Medulla oblongata (tissue), 1 donor: Measurements from ENCODE around the gene AGAP1.

Source experiments
- DNase-seq: peaks from one replicate; pipeline ENCODE4 v3.0.0-alpha.2; 2015; ENCODE audit errors: extremely low spot score

The AGAP1 gene

DNA sequence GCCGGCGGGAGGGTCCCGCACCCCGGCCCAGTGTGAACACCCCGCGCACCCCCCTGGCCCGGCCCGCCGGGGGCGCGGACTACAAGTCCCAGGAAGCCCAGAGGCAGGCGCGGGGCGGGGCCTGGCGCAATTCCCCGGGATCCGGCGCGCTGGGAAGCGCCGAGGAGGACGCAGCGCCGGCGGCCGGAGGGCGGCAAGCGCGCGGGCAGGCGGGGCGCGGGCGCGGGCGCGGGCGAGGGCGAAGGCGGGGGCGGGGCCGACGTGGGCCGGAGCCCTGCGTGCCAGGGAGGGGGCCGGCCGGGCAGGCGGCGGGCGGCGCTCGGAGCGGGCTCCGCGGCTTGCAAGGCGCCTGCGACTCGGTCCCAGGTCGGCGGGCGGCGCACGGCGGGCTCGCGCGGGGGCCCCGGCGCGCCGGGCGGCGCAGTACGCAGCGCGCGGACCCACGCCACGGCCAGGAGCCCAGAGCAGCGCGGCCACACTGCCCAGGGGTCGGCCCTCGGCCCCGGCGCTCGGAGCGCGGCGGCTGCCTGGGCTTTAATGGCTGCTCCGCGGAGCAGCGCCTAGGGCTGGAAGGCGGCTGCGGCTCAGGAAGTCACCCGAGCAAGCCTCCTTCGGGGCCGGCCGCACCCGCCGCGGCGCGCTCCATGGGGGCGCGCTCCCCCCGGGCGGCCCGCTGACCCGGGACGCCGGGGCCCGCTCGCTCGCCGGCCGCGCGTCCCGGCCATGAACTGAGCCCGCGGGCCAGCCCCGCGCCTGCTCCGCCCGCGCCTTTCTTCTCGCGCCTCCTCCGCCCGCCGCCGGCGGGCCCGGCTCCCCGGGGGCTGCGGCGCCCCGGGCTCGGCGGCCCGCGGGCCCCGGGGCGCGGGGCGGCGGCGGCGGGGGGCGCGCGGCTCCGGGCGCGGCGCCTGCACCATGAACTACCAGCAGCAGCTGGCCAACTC lies at the start of gene AGAP1:
Gene AGAP1 (plus strand): TSS at position 269 of the 941 bp plus-strand sequence.
- peak; percentile 91 for DNase-seq

DNA sequence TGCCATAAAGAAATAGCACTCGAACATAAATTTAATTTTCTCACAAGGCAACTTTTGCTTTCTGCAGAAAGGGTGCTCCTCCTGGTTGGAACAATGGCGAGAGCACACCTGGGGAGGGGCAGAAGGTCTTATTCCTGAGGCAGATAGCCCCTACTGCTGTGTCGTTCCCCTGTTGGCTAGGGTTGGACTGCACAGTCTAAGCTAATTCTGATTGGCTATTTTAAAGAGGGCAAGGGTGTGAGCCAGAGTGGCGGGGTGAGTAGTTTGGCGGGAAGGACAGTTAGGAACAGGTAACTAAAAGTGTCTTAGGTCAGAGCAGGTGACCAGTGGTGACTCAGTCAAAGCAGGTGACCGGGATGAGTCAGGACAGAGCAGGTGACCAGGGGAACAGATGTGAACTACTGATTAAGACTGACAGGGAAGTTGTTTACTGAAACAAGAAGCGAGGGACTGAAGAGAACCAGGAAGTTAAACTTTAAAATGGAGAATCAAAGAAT lies 49.7 kb upstream of the AGAP1 start:
- DNase-seq = no peak

DNA sequence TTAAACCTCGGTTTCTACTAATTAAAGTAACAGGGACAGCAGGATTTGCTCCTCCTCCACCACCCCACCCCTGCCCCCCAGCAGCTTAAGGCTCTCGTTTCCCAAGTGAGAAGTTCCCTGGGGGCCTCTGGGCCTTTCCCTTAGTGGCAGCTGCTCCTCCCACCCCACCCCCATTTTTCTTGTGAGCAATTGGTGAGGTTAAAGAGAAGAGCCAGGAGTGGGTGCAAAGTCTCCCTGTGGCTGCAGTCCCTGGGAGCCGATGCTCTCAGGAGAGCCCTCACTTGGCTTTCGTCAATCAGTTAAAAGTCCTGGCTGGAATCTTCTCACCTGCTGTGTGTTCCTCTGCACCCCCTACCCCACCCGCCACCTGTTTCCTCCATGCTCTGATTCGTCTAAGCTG lies 48.7 kb upstream of the AGAP1 start:
- no peak for DNase-seq

DNA sequence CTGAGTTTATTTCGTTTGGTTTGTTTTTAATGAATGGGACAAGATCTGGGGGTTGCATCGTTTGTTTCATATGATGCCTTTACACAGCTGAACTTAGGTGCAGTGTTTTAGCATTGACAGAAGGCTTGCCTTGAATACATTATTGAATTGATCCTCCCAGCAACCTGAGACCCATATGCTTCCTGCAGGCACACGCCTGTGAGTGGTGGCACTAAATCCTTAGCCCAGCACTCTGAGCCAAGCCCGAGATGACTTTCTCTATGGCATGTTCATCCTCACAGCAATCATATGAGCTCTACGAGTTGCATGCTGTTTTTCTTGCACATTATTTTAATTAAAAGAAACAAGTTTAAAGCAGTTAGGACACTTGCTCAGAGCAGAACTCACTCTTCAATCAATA lies 47.8 kb upstream of the AGAP1 start:
- no peak for DNase-seq

DNA sequence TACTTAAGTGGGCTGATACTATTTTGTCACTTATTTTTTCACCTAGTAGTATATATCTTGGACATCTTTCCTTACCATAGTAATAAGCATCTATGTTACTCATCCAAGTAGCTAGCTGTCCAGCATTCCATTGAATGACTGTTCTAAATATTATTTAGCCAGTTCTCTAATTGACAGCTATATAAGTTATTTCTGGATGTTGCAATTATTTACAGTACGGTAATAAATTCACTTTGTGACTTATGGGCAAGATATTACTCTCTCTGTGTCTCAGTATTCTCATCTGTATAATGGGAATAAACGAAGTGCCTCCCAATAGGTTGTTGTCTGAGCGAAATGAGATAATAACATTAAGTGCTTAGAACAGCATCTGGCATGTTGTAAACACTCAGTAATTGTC lies 46.6 kb upstream of the AGAP1 start:
- DNase-seq = no peak

DNA sequence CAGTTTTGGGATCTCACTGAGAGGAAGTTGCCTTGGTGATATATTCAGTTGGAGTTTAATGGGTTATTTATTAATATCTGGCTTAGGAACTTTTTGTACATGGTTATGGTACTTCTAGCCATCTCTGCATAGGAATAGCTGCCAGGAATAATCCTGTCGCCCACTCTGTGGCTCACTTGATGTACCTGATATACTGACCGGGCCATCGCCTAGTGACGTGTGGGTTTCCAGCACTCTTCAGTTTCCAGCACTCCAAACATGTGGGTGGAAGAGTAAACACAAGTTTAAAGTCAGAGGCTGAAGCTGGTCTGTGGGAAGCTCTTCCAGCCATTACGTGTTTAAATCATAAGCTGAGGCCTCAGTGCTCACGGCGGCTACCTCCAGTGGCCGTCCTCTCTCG lies 44.3 kb upstream of the AGAP1 start:
- no peak for DNase-seq

DNA sequence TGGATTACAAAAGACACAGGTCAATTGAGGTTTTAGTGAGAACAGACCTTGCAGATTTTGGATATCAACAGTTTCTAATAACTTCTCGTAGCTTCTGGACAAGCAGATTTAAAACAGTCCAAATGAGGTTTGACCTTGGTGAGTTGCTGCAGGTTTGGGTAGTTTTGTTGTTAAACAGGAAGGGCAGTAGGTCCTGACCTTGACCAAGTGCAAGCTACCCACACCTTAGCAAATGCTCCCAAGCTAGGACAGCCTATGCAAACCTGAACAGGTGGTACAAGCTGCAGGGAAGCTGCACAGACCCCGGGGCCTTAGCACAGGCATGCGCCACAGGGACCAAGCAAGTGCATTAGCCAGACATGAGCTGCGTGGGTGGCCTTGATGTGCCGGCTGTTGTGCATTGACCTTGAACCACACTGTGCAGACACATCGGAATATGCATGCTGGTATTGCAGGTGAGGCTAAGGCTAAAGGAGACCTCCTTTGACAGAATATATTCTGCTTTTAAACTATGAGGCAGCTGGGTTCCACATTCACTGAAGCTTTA lies 40.2 kb upstream of the AGAP1 start:
- no peak for DNase-seq

DNA sequence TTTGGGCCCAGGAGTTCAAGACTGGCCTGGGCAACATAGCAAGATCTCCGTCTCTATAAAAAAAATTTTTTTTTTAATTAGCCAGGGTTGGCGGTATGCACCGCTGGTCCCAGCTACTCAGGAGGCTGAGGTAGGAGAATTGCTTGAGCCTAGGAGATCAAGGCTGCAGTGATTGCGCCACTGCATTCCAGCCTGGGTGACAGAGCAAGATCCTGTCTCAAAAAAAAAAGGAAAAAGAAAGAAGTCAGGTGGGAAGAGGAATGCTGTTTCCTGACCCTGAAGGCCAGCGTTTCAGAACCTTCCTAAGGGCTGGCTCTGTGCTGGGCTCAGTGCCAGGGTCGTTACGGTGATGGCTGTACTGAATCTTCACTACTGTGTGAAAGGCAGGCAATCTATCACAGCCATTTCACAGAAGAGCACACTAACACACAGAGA lies 35.0 kb upstream of the AGAP1 start:
- no peak for DNase-seq

DNA sequence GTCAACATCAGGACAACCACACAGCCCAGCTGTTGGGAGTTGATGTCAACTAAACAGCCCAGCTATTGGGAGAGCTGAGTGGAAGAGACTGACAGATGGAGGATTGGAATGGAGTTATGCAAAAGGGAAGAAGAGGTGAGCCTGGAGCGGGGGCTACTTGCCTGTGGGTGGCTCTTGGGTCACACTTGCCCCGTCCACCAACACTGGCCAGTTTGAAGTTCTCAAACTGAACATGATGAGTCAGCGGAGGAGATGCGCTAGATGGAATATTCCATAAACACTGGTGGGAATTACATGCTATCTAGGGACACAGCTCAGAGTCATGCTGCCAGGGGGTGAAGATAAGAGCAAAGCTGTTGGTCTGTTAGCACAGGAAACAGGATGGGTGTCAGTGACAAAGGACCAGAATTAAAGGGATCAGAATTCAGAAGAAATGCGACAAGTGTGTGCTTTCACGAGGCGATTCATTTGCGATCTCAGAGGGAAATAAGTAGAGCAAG lies 33.2 kb upstream of the AGAP1 start:
- DNase-seq = no peak

DNA sequence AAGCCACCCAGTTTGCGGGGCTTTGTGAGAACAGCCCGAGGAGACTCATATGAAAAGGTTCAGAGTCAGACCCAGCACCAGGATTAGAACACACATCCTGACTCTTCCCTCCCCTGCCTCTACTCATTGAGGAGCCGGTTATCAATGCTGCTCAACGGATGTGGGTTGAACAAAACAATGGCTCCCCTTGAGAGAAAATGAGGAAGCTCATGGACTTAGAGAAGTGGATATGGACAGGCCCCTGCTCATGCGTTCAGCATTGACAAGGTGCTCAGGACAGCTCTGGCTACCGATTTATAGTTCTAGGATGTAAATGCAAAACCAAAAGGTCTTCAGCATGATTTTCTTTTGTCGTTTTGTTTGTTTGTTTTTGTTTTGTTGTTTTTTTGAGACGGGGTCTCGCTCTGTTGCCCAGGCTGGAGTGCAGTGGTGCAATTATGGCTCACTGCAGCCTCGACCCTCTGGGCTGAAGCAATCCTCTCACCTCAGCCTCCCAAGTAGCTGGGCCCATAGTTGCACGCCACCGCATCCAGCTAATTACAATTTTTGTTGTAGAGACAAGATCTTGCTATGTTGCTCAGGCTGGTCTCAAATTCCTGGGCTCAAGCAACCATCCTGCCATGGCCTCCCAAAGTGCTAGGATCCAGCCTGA lies 32.0 kb upstream of the AGAP1 start:
- DNase-seq = no peak

DNA sequence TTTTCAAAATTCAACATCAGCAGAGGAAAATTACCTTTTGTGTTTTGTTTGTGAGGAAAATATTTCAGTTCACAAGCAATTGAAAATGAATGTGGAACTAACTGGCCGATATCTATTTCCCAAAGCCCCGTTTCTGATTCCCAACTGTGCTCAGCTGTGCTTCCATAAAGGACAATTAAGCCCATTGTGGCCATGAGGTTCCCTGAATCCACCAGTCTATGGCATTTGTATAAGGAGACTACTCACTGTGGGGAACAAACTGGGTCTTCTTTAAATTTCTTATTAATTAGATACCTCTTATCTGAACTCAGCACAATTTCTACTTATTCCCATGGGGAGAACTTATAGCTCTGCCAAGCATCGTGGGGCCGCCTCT lies 31.4 kb upstream of the AGAP1 start:
- DNase-seq = peak; percentile 72

DNA sequence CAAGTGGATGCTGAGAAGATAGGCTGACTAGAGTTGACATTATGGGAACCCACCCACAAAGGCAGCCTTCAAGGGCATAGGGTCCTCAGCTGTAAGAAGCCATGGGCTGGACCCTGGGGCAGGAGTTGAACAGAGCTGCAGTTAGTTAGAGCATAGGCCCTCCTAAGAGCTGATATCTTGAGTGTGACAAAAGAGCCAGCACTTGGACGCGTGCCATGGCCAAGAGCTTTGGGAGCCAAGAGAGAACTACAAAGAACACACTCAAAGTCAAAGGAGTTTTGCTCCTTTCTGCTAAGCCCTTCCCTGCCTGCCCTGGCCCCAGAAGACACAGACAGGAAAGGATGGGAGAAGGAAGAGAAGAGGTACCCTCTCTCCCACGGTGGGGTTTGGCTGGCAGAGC lies 29.9 kb upstream of the AGAP1 start:
- peak; percentile 34 for DNase-seq

DNA sequence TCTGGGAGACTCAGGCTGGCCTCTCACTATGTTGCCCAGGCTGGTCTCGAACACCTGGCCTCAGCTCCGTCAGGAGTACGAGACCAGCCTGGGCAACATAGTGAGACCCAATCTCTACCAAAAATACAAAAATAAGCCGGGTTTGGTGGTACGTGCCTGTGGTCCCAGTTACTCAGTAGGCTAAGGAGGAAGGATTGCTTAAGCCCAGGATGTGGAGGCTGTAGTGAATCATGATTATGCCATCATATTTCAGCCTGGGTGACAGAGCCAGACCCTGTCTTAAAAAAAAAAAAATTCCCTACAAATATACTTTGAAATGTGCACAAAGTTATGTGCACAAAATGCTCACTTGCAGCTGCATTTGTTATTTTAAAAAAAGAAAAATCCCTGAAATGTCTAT lies 26.3 kb upstream of the AGAP1 start:
- no peak for DNase-seq

DNA sequence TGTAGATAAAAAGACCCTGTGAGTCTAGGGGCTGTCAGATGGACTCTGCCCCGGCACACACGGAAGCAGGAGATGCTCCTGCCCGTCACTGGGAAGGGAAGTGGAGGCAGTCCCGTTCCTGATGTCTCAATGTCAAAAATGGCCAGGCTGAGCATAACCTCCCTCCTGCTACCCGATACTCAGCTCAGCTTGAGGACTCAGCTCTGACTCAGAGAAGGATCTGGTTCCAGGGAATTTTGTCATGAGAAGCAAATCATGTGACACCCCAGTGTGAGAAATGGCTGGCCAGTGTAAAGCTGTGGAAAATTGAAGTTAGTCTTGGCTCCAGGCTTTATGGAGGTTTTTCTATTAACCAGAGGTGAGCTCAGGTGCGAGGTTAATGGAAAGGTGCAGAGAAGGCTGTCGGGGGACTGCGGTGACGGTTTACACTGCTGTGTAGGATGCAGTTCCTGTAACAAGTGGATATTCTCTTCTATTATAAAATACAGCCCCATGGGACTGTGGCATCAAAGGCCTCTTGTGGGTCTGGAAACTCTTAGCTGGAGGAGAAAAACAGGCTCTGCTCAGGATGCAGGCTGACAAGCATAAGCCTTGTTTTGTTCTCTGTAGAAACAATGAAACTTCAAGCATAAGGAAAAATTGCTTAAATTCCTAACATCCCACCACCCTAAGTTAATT lies 24.7 kb upstream of the AGAP1 start:
- DNase-seq = peak; percentile 74

DNA sequence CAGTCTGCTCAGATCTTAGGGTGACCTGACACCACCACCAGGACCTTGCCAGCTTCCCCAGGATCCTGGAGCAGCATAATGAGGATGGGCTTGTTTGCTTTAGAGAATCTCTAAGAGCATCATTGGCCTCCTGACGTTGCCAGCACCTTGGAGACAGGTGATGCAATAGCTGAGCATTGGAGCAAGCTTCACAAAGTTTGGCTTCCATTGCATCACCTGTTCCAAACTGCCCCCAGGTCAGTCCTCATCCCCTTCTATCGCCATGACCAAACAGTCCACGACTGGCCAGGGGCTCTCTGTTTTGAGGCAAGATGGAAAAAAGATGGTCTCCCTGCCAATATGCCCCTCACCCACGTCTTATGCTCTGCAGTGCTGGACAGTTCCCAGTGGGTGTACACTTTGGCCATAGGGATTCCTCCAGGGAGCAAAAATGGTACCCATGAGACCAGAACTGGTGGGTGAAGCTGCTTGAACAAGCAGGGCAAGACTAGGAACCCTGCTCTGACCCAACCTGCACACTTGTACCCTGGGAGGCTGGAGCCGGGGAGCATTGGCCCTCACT lies 22.6 kb upstream of the AGAP1 start:
- no peak for DNase-seq

DNA sequence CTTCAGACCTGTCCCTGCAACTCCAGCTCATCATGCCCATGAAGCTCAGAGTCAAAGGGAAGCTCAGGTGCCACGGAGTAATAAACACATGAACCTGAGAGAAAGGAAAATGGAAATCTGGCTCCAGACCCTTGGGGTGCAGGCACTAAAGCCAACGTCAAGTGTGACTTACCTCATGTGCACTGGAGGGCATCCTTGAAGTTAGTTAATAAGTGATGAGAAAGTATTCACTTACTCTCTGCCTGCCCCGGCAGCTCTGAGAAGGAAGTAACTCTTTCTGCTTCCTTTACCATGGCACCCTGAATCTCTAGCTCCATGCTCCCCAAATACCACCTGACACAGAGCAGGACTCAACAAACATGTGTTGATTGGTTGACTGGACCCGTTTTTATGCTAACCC lies 21.4 kb upstream of the AGAP1 start:
- DNase-seq = no peak

DNA sequence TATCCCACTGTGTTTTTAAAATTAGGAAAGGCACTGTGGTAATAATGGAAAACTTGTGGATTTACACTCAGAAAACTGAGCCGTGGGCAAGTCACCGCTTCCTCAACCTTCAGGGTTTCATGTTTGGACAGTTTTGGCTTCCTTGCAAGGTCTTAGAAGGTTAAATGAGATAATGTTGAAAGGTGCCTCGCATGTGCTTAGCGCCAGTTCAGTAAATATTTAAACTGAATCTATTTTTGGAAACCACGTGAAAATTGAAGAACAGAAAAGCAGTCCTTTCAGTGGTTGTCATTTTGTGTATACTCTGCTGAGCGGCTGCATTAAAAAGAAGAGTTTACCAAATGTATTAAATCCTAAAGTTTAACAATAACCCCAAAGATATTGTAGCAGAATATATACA lies 15.2 kb upstream of the AGAP1 start:
- DNase-seq = no peak

DNA sequence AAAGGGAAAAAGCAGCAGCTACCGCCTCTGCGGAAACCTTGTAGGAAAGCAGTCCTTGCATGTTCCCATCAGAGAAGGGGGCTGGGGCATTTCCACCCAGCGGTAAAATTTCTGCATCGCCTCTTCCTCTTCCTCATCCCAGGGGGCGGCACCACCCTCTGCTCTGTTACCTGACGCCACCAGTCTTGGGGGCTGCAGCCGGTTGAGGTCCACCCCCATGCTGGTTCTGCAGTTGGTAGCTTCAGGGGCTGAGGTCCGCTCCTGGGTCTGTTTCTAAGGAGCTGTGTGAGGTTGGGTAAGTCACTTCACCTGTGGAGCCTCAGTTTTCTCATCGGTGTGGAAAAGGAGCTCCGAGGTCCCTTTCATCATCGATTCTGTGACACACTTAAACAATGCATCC lies 14.2 kb upstream of the AGAP1 start:
- DNase-seq = no peak

DNA sequence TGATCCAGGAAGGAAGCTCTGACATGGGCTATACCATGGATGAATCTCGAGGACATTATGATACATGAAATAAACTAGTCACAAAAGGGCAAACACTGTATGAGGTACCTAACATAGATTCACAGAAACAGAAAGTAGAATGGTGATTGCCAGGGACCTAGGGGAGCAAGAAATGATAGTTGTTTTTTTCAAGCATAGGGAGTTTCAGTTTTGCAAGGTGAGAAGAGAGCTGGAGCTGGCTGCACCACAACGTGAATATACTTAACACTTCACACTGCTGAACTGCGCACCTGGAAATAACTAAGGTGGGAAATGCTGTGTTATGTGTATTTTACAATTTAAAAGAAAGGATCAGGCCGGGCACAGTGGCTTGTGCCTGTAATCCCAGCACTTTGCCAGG lies 13.2 kb upstream of the AGAP1 start:
- DNase-seq = no peak

DNA sequence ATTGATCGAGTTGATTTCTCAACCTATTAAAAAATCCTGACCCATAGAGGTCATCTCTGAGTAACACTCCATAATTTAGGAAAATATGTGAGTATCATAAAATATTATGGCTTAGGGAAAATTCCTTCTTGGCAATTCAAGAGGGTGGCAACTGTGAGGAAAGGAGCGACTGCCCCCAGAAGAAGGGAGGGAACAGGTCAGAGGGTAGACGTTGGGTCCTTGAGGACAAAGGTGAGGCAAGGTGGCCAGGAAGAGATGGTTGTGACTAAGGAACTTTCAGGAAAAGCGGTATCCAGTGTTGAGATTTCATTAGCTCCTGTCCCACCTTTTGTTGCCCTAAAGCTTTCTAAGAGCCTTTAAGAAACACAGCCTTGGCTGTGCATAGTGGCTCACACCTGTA lies 10.5 kb upstream of the AGAP1 start:
- DNase-seq = no peak

DNA sequence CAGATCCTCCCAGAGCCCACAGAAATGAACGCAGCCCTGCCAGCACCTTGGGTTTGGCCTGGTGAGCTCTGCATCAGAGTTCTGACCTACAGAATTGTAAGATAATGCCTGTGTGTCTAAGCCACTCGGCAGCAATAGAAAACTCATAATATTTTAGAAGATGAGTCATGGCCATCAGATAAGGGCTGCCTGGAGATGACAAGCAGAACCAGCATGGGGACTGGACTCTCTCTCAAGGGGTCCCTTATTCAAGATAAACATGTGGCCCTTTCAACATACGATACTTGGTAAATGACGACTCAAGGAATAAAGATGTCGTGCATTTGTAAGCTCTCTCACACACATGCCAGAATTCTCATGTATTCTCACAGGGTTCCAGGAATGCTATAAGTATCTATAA lies 8.5 kb upstream of the AGAP1 start:
- DNase-seq = no peak

DNA sequence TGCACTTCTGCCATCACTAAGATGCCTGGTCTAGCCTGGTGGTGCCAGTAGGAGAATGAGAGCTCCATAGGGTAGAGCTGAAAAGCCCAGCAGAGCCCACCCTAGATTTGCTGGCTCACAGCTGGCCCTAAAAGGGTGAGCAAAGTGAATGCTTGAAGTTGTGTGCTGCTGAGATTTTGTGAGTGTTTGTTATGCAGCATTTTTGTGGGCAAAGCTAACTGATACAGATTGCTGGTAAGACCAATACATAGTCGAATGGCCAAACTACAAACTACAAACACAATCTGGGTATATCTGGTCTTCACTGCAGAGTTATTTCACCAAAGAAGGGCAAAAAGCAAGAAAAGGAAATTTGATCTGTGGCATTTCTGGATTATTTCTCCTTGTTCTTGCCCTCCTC lies 7.1 kb upstream of the AGAP1 start:
- DNase-seq = no peak
